Glomerular endothelial cell (primary cell): ENCODE results near the gene CLCA4. TPM values are rescaled to one million over a fixed set of nuclear protein-coding genes. Genes with fewer than 3 reads are reported as not detected.
"Not testable (repeated sequence)": the region's sequence is repeated elsewhere in the genome, so short reads cannot be mapped to it uniquely, and the experiment has no call there.

Source experiments
- DNase-seq: peaks from one replicate; pipeline ENCODE4 v3.0.0-alpha.2; 2011; ENCODE audit warnings: low read depth, low spot score; ENCODE audit errors: extremely low read depth
- total RNA-seq: library from RNA; depleted of rRNA; stranded (reverse); fragments of >200 nt; gene quantifications from 2 replicates; pipeline ENCODE4 v1.2.3, GENCODE V29; 2015

CLCA4 gene, protein sequence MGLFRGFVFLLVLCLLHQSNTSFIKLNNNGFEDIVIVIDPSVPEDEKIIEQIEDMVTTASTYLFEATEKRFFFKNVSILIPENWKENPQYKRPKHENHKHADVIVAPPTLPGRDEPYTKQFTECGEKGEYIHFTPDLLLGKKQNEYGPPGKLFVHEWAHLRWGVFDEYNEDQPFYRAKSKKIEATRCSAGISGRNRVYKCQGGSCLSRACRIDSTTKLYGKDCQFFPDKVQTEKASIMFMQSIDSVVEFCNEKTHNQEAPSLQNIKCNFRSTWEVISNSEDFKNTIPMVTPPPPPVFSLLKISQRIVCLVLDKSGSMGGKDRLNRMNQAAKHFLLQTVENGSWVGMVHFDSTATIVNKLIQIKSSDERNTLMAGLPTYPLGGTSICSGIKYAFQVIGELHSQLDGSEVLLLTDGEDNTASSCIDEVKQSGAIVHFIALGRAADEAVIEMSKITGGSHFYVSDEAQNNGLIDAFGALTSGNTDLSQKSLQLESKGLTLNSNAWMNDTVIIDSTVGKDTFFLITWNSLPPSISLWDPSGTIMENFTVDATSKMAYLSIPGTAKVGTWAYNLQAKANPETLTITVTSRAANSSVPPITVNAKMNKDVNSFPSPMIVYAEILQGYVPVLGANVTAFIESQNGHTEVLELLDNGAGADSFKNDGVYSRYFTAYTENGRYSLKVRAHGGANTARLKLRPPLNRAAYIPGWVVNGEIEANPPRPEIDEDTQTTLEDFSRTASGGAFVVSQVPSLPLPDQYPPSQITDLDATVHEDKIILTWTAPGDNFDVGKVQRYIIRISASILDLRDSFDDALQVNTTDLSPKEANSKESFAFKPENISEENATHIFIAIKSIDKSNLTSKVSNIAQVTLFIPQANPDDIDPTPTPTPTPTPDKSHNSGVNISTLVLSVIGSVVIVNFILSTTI
- total RNA-seq: not detected in 2 replicates

DNA sequence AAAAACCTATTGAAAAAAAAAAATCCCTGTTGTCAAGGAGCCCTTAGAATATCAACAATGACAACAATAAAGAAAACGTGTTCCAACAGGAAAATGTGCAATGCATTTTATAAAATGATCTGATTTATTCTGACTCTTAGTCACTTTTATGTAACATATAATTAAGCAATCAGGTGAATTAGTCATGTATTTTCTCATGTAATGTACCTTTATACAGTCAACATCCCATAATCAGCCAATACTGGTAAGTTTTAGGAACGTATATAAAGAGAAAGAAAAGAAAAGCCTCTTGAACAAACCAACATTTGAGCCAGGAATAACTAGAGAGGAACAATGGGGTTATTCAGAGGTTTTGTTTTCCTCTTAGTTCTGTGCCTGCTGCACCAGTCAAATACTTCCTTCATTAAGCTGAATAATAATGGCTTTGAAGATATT lies at the start of gene CLCA4:
TSS of gene CLCA4 (plus strand) at position 292 of the 435 bp plus-strand sequence. CDS start at position 334, 42 bp downstream.
- DNase-seq: no peak

DNA sequence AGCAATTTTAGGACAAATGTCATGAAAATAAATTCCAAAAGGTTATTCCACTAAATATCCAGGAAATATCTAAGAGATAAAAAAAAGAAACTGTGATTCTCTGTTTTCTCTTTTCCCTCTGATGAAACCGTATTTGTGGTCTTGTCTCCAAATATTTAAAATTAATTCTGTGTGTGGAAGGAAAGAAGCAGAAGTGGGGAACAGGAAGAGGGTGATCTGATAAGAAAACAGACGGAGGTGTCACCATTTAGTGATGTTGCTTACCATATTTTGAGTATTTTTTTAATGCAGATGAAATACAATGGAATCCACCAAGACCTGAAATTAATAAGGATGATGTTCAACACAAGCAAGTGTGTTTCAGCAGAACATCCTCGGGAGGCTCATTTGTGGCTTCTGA lies 48.6 kb upstream of the CLCA4 start:
- no peak for DNase-seq

DNA sequence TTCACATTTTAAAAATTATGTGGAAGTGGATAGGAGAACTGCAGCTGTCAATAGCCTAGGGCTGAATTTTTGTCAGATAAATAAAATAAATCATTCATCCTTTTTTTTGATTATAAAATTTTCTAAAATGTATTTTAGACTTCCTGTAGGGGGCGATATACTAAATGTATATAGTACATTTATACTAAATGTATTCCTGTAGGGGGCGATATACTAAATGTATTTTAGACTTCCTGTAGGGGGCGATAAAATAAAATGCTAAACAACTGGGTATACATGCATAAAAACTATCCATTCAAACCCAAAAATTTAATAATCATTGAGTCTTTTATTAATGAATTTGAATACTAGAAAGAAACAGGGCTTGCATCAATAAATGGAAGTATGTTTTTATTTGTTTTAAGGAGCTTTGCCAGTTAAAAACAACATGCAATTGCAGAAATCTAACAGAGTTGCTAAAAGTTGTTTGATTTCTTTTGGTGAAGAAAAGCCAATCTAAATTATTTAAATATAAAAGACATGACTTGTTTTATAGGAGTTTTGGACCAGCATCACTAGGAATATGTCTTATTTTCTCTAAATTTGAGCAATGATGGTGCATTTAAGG lies 46.8 kb upstream of the CLCA4 start:
- DNase-seq: no peak

DNA sequence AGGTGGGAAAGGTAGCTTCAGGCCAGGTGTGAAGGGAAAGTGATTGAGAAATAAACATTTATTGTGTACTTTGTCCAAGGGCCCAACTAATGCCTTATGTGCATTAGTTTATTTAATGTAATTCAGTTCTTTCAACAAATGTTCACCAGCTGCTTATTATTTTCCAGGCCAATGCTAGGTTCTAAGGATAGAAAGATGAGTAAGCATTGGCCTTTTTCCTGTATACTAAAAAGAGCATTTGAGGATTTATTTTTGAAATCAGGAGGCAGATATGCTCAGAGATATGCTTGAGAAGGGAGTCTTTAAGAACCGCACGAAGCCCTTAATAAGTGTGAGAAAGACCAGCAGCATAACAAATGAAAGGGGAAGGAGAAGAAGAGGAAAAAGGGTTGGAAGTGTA lies 46.2 kb upstream of the CLCA4 start:
- no peak for DNase-seq

DNA sequence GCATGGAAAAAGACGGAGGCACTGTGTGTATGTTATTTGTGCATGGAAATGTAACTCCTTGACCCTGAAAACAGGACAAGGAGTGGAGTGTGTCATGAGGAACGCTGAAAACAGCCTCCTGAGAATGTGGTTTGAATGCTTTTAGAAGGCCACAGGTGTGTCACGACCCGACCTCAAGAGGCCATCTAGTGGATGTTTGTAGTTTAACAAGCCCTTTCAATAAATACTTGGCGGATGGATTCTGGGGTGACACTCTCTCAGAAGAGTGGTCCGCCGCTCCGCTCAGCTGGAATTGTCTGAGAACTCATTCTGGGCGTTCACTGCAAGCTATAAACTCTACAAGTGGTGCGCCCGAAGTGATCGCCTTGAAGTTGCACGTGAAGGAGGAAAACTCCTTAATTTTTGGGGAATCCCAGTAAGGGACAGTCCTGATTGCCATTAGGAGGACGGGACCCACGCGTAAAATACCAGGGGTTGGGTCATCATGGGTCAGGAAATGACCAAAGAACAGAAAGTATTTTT lies 44.7 kb upstream of the CLCA4 start:
- DNase-seq: not testable (repeated sequence)

DNA sequence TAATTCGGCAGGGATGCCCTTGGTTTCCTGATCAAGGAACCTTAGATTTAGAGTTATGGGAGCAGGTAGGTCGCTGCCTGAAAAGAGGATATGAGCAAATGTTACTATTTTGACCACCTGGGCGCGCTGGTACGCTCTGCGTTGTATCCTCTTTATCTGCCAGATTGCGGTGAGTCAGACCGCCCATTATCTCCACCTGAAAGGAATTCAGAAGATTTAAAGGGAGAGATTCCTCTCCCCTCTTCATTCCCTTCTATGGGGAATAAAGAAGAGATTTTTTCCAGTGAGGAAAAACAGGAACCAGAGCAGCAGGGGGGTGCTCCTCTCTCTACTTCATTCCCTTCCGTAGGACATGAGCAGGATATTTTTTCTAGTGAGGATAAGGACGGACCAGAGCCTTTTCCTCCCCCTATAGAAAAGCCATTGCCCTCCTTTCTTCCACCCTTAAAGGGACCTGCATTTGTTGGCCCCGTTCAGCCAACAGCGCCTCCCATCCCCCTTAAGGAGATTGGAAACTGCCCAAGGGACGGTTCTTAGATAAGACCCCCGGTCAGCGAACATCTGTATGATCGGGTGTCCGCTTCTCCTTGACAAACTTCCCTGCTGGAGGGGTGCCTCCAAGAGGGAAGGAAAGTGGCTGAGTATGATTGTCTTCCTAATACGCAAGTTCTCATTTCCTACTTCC lies 44.0 kb upstream of the CLCA4 start:
- DNase-seq: no peak

DNA sequence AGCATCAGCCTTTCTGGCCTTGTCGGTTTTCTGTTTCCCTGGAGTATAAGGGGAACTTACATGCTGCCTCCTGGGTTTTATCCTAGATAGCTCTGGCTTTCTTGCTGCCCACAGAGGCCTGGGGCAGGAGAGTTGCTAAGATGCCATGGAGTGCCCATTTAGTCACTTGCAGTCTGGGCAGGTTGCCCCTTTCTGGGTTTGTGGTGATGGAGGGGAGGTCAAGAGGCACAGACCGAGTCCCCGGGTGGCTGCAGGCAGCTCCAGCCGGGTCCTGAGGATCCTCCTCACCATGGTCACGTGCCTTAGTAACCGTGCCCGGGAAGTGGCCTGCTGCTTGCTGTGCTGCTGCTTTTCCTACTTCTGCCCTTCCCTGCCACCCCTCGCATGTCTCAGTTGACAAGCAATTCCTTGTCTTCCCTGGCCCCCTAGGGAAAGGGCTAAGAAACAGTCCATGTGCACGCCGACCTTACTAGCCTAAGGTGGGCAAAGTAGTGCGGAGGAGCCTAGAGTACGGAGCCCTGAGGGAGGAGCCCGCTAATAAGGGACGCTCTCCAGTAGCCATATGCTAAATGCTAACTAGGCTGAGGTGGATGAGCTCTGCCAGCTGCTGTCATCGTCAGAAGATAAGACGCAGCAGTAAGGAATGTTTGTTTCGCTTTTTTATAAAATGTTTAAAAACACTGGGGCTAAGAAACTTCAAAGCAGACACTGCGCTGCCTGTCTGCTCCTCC lies 43.3 kb upstream of the CLCA4 start:
- no peak for DNase-seq

DNA sequence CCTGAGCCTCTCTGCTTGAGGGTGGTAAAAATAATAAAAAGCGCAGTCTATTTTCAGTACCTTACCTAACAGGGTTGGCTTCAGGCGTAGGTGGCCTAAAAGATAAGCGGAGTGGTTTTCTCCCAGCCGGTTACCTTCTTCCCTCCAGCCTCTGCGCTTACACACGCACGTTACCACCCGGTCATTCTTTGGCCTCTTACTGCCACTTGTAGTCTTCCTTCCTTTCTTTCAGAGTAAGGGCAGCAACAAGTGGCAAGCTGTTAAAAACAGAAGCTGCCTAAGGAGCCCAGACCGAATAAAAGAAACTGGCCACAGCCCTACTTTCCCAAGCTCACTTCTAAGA lies 42.8 kb upstream of the CLCA4 start:
- DNase-seq: no peak

DNA sequence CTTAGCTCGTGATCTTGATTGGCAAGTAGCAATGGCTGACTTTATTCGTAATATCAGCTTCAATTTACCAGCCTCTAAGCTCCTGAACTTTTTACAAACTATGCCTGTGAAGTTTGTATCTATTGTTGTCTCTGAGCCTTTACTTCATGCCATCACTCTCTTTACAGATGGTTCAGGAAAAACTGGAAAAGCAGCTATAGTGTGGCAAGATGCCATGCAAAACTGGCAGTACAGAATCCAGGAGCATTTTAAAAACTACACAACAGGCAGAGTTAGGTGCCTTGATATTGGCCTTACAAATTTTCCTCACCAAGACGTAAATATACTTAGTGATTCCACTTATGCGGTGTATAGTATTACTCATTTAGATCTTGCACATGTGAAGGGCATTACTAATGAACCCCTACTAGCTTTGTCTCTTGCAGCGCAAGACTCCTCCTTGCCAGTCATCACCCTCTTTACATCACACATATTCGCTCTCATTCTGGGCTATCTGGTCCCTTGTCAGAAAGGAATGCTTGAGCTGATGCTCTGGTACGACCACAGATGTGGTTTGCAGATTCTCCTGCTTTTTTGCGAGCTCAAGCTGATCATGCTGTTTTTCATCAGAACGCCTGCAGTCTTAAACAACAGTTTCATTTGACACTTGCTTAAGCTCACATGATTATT lies 41.8 kb upstream of the CLCA4 start:
- DNase-seq: no peak

DNA sequence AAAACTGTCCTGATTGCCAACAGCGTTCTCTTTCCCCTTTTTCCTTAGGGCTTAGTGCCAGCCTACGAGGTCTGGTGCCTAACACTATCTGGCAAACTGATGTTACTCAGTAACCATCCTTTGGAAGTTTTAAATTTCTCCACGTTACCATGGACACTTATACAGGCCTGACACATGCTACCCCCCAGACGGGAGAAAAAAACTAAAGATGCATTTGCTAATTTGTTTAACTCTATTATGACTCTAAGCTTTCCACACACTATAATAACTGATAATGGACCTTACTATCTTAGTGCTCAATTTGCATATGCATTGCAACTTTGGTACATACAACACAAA lies 41.3 kb upstream of the CLCA4 start:
- no peak for DNase-seq

DNA sequence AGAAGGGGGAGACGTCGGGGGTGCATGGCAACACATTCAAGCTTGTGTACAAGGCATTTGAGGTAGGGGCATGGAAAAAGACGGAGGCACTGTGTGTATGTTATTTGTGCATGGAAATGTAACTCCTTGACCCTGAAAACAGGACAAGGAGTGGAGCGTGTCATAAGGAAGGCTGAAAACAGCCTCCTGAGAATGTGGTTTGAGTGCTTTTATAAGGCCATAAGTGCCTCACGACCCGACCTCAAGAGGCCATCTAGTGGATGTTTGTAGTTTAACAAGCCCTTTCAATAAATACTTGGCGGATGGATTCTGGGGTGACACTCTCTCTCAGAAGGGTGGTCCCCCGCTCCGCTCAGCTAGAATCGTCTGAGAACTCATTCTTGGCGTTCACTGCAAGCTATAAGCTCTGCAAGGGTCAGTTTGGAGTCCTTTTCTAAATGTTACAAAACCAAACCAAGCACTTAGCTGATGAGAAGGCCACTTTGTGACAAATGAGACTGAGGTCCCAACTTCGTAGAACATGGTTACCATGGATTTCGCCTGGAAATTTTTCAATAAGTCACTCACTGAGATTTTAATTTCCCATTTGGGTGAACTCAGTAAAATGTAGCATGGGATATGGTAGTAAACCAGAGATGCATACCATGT lies 38.8 kb upstream of the CLCA4 start:
- DNase-seq: no peak

DNA sequence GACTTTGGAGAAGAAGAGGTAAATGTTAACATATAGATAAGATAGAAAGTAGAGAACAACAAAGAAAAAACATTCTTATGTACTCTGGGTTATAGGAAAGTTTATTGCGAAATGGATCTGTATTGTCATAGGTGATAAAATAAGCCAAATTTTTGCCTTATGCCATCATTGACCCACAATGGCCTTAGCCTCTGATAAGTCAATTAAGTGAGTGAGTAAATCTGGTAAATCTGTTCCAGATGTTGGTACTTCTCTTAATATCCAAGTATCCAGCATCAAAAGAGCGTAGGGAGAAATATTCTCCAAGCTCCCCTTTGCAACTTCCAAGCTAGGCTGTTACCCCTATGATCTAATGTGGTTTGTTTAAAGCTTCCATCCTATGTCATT lies 38.3 kb upstream of the CLCA4 start:
- DNase-seq: no peak

DNA sequence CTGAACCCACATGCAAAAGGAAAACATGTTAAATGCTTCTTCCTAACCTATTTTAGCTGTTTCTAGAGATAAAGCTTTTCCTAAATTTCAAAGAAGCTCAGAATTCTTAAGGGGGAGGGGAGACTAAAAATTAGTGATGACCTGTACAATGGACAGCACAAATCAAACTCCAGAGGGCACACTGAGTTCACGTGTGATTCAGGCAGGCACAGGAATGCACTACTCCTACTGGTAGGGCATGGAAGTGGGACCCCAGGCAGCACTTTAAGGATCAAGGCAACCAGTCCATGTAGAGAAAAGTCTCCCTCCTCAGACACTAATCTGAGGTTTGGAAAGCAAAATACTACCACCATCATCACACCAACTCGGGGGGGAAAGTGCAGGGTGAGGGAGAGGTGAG lies 31.3 kb upstream of the CLCA4 start:
- DNase-seq: no peak

DNA sequence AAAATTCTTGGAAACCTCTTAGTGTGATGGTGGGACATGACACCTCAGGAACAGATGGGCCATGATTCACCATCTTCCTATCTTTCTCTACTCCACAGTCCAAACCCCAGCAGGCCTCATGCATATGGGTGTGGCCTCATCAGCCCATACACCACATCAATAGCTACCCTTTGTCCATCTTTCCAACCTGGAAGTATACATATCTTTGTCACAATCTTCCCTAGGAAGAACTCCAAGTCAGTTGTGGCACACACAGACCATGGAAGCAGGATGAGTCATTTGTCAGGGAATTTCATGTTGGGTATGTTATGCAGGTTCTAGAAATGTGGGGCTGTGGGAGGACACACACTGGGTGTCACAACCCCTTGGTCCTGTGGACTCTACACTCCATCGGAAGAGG lies 30.5 kb upstream of the CLCA4 start:
- no peak for DNase-seq

DNA sequence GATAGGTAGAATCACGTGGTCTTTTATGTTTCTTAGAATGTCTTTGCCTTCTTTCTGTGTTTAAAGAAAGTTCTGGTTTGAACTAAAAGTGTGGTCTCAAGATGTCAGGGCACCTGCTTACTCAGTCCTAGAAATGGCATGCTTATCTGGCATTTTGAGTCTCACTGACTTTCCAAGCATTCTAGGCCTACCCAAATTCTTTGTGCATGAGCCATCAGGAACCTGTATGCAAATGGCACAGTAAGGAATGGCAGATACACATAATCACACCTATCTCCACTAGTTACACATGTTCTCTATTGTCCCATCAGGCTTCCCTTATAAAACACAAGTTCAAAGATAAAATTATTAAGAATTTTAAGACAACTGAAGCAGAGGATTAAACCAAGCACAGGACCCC lies 29.5 kb upstream of the CLCA4 start:
- DNase-seq: no peak

DNA sequence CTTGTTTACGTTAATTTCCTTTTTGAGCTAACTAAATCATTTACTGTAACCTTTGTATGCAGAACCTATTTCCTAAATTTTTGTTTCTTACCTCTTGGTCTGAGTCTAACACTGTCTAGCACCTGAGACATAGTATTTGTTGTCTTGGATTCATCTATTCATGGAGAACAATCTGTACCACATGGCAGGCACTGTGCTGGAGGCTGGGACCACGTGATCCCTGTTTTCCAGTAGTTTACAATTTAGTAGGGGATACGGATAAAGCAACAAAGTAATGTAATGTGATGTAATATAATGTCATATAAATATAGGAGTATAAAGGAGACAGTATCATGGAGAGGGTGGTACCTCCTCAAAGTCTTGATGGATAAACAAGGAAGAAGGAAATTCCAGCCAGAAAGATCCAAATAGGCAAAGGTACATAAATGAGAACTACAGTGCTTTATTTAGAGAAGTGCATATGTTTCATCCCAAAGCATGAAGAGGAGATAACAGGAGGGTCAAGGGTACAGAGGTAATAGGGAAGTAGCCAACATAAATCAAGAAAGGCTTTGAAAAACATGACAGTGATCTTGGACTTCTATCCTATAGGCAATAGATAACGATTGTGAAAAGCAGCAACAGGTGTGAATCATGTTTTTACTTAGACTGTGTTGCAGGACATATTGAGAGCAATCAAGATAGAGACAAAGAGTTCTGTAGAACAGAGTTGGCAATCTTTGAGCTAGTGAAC lies 25.9 kb upstream of the CLCA4 start:
- DNase-seq: no peak

DNA sequence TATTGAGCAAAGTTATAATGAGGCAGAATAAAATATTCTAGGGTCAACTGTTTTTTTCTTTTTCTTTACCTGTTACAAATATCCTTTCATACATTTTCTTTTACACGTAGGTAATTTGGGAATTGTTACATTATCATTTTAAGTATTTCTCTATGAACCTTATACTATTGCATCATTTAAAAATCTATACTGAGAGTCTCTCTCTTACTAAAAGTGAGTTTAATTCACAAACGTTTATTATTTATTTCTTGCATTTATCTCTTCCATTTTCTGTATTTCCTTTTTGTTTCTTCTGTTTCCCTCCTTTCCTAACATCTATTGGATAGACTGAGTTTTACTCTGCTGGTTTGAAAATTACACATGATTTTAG lies 25.4 kb upstream of the CLCA4 start:
- no peak for DNase-seq

DNA sequence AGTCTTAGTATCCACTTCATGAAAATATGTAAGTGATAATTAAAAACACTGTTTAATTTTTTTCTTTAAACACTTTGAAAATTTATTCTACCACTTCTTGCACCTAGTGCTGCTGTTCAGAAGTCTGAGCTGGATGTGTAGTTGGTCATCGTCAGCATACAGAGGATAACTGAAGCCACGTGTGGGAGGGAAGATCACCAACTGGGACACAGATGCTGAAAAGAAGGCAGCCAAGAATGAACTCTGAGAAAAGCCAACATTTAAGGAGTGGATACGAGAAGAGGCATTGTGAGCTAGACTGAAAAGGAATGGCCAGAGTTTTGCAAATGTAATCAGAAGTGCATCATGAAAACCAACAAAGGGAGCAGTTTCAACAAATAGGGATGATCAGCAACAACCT lies 24.6 kb upstream of the CLCA4 start:
- DNase-seq: no peak
